Measurements from ENCODE around the gene ARMH4. TPM values are rescaled to one million over a fixed set of nuclear protein-coding genes. Genes with fewer than 3 reads are reported as not detected.

ARMH4 gene
- total RNA-seq, 2 donors from 2014 or later, result 1.0 TPM; not detected in 1

- no peak overlapping the region for H3K27ac ChIP-seq
- ATAC-seq (no peak), DNase-seq (no peak)
- H3K4me3 ChIP-seq, result no peak overlapping the region
- no peaks in the 10 kb centered on the region for H3K27me3 ChIP-seq
- no peaks in the 10 kb centered on the region for H3K9me3 ChIP-seq
- no peaks in the 10 kb centered on the region for H3K4me1 ChIP-seq
- H3K36me3 ChIP-seq (replicated peaks in 1 of 2; ENCODE audit: insufficient read depth in 1 of 2, low read depth in 2 of 2), result no peaks in the 10 kb centered on the region
- 91 to 93% methylated on average over 1 of the region's 1 CpG for WGBS, 2 donors
- intact Hi-C loops (cut with DNase I), result no loop called here
- TF ChIP-seq POLR2A (IDR thresholded peaks at IDR 0.05), result no peak
- no peak for TF ChIP-seq CTCF (IDR thresholded peaks at IDR 0.05)
Measured at GRCh38 chr14:58026967-58027366, 125.0 kb downstream of the ARMH4 start.

DNA sequence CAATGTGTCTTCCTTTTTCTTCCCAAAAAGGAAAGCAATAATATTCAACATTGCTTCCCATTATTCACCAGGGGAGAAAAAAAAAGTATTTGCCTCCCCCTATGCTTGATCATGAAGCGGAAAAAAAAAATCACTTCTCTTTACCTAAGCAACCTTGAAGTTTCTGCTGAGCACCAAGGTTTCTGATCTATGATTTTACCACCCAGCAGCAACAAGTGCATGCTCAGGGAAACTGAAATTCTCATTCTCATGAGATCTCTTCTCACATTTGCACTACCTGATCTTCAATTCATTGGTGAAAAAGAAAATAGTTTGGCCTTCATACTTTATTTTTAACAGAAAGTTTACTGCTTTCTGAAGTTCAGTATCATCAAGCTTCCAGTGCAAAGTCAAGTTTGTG is 125.8 kb downstream of the ARMH4 start:
- ATAC-seq (no peak), DNase-seq (no peak)
- Histone ChIP-seq H3K36me3 (replicated peaks in 1 of 2; ENCODE audit: insufficient read depth in 1 of 2, low read depth in 2 of 2) (no peaks in the 10 kb centered on the region), H3K4me3 (no peak overlapping the region), H3K9me3 (no peaks in the 10 kb centered on the region), H3K27ac (no peak overlapping the region), H3K27me3 (no peaks in the 10 kb centered on the region), H3K4me1 (no peaks in the 10 kb centered on the region)
- intact Hi-C loops (cut with DNase I), result no loop called here
- no peak for TF ChIP-seq POLR2A (IDR thresholded peaks at IDR 0.05)
- TF ChIP-seq CTCF (IDR thresholded peaks at IDR 0.05), result no peak
- 86 to 93% methylated on average over 1 of the region's 1 CpG for WGBS, 2 donors

DNA sequence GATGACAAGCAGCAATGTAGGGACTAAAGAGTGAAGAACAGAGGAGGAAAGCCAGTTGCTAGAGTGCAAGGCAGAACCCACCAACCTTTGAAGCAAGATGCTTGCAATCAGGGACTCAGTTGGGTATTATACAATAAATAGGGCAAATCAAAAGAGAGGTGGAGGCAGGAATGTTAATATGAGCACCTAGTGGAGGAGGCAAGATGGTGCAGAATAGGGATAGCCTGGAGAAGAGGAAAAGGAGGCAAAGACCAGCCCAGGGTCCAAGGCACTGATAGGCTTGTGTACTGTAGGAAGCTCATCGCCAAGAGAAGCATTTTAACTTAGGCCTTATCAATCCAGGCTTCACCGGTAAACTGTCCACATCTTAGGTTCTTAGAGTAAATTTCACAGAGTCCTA is 137.2 kb downstream of the ARMH4 start:
- intact Hi-C loops (cut with DNase I), result no loop called here
- TF ChIP-seq POLR2A (IDR thresholded peaks at IDR 0.05) (no peak), CTCF (IDR thresholded peaks at IDR 0.05) (no peak)
- Histone ChIP-seq H3K4me1 (no peaks in the 10 kb centered on the region), H3K4me3 (no peak overlapping the region), H3K36me3 (replicated peaks in 1 of 2; ENCODE audit: insufficient read depth in 1 of 2, low read depth in 2 of 2) (no peaks in the 10 kb centered on the region), H3K9me3 (no peaks in the 10 kb centered on the region), H3K27me3 (no peaks in the 10 kb centered on the region), H3K27ac (no peak overlapping the region)
- 83 to 92% methylated on average over 2 of the region's 2 CpGs for WGBS, 2 donors
- DNase-seq (no peak), ATAC-seq (no peak)

- Histone ChIP-seq H3K27ac (no peak overlapping the region), H3K9me3 (no peaks in the 10 kb centered on the region), H3K27me3 (no peaks in the 10 kb centered on the region), H3K4me3 (no peak overlapping the region), H3K4me1 (no peaks in the 10 kb centered on the region), H3K36me3 (replicated peaks in 1 of 2; ENCODE audit: insufficient read depth in 1 of 2, low read depth in 2 of 2) (no peaks in the 10 kb centered on the region)
- TF ChIP-seq CTCF (IDR thresholded peaks at IDR 0.05), result no peak
- no peak for TF ChIP-seq POLR2A (IDR thresholded peaks at IDR 0.05)
- no peak for DNase-seq
- no peak for ATAC-seq
- intact Hi-C loops (cut with DNase I), result no loop called here
- 31 to 47% methylated on average over 2 of the region's 2 CpGs for WGBS, 2 donors
Measured at GRCh38 chr14:58002618-58003017, 149.4 kb downstream of the ARMH4 start.

GRCh38 chr14:57999979-58000378 is 152.0 kb downstream of the ARMH4 start:
- H3K4me1 ChIP-seq, result no peaks in the 10 kb centered on the region
- H3K9me3 ChIP-seq, result no peaks in the 10 kb centered on the region
- ATAC-seq, result no peak
- H3K4me3 ChIP-seq, result no peak overlapping the region
- DNase-seq, result no peak
- H3K27me3 ChIP-seq, result no peaks in the 10 kb centered on the region
- no peak overlapping the region for H3K27ac ChIP-seq
- TF ChIP-seq POLR2A (IDR thresholded peaks at IDR 0.05), result no peak
- no peak for TF ChIP-seq CTCF (IDR thresholded peaks at IDR 0.05)
- 88 to 92% methylated on average over 1 of the region's 1 CpG for WGBS, 2 donors
- H3K36me3 ChIP-seq (replicated peaks in 1 of 2; ENCODE audit: insufficient read depth in 1 of 2, low read depth in 2 of 2), result no peaks in the 10 kb centered on the region
- intact Hi-C loops (cut with DNase I), result no loop called here
